Stimulated activated CD4-positive, alpha-beta T cell treated with anti-CD3 and anti-CD28 coated beads, Interleukin-2, amount 100 ng/mL, for 48 hours (primary cell): ENCODE results near the gene DTX2.
A peak's percentile ranks its signal among the peaks of the same experiment; 100 is the strongest.
"Not testable (repeated sequence)": the region's sequence is repeated elsewhere in the genome, so short reads cannot be mapped to it uniquely, and the experiment has no call there.

Experiments
- DNase-seq, 2 donors: peaks; one replicate each; pipeline ENCODE4 v3.0.0-alpha.2; 2020

The DTX2 gene

DNA sequence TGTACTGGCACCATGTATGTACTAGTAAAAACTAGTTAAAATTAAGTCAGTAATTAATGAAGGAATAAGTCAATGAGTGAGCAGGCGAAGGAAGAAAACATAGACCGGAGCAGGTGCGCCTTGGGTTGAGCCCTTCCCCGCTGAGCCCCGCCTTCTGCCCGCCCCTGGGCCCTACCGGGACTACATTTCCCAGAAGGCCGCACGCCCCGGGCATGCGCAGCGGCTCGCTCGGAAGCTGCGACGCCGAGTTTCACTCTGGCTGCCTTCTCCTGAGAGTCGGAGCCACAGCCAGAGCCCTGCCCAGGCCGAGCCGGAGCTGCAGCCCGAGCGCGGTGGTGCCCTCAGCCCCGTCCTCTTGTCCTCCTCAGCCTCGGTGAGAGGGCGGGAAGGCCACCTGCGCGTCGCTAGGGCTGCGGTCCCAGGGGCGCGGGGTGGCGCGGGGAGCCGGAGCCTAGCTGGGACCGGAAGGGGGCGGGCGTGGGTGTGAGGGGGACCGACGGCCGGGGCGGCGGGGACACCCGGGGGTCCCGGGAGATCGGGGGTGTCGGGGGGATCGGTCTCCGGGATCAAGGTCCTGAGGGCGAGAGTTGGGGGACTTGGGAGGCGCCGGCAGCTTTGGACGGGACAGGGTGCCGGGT, at the start of gene DTX2:
Gene DTX2, plus strand, starts transcription at position 246 of the 638 bp plus-strand sequence. CDS start 18,801 bp downstream, outside the sequence.
- peak; percentile 30 to 33 for DNase-seq

- DNase-seq: no peak
These were observed 49.3 kb upstream of the DTX2 start for GRCh38 chr7:76412249-76412648.

DNA sequence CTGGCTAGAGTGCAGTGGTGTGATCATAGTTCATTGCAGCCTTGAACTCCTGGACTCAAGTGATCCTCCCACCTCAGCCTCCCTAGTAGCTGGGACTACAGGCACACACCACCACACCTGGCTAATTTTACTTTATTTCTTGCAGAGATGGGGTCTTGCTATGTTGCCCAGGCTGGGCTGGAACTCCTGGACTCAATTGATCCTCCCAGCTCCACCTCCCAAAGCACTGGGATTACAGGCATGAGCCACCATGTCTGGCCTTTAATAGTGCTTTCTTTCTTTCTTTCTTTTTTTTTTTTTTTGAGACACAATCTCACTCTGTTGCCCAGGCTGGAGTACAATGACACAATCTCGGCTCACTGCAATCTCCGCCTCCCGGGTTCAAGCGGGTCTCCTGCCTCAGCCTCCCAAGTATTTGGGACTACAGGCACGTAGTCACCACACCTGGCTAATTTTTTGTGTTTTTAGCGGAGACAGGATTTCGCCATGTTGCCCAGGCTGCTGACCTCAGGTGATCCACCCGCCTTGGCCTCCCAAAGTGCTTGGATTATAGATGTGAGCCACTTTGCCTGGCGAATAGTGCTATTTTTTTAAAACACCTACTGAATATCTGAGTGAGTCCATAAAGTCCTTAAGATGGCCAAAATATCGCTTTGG, 43.7 kb upstream of the DTX2 start:
- DNase-seq: not testable (repeated sequence)

- not testable (repeated sequence) for DNase-seq
These were observed 40.4 kb upstream of the DTX2 start for GRCh38 chr7:76421097-76421496.

- no peak for DNase-seq
These were observed 37.7 kb upstream of the DTX2 start for GRCh38 chr7:76423666-76424412.

DNA sequence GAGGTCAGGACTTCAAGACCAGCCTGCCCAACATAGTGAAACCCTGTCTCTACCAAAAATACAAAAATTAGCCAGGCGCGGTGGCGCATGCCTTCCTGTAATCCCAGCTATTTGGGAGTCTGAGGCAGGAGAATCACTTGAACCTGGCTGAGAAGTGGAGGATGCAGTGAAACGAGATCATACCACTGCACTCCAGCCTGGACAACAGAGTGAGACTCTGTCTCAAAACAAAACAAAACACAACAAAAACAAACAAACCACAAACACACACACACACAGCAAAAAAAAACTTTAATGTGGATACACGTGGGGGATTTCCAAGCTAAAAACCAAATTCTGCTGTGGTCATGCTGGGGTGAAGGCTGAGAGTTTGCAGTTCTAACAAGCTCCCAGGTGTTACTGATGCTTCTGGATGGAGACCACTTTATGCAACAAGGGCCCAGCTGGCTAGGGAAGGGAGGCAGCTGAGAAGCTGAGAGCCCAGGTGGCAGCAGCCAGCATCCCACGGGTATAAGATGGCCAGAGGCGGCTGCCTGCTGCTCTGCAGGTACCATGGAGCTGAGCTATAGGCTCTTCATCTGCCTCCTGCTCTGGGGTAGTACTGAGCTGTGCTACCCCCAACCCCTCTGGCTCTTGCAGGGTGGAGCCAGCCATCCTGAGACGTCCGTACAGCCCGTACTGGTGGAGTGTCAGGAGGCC, 36.9 kb upstream of the DTX2 start, which contains the start of gene ZP3:
Gene ZP3, plus strand, starts transcription at position 538 of the 699 bp plus-strand sequence. Its CDS starts 15 bp downstream, at position 553.
- DNase-seq: no peak

DNA sequence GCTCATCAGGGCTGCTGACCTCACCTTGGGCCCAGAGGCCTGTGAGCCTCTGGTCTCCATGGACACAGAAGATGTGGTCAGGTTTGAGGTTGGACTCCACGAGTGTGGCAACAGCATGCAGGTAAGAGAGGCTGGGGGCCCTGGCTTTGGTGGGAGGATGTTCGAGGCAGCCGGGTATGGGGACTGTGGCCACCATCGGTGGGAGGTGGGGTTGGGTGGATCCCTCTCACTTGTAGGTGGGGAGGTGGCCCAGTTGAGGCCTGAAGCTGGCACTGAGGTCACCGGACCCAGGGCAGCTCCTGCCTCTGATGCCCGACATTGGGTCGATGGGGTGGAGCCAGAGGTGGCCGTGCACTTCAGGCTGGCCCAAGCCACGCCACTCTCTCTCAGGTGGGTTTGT, 36.4 kb upstream of the DTX2 start:
- DNase-seq: no peak

DNA sequence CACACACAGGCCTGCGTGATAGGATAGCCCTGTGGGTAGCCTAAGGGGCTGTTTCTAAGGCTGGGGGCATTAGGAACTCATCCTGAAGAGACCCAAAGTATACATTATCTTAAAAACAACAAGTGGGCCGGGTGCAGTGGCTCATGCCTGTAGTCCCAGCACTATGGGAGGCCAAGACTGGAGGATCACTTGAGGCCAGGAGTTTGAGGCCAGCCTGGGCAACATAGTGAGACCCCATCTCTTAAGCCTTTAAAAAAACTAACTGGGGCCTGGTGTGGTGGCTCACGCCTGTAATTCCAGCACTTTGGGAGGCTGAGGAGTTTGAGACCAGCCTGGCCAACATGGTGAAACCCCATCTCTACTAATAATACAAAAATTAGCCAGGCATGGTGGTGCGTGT, 36.0 kb upstream of the DTX2 start:
- not testable (repeated sequence) for DNase-seq

DNA sequence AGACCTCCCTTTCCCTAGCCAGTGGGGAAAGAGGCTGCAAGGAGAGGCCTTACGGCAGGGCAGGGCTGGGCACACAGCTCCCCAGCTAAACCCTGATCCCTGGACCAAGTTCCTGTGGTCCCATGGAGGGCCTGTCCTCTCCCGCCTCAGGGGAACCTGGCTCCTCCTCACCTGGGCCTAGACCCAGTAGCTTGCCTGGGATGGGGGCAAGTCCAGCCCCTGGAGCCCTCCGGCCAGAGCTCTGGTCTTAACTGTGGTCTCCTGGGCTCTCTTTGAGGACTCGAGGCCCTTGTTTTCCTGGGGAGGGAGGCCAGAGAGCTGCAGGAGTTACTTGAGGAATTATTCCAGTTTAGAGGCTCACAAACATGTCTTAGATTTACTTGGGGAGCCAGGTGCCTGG, 35.3 kb upstream of the DTX2 start:
- no peak for DNase-seq

GRCh38 chr7:76427635-76428034, 33.9 kb upstream of the DTX2 start:
- no peak for DNase-seq

- no peak for DNase-seq
These were observed 33.2 kb upstream of the DTX2 start for GRCh38 chr7:76428149-76428823.

DNA sequence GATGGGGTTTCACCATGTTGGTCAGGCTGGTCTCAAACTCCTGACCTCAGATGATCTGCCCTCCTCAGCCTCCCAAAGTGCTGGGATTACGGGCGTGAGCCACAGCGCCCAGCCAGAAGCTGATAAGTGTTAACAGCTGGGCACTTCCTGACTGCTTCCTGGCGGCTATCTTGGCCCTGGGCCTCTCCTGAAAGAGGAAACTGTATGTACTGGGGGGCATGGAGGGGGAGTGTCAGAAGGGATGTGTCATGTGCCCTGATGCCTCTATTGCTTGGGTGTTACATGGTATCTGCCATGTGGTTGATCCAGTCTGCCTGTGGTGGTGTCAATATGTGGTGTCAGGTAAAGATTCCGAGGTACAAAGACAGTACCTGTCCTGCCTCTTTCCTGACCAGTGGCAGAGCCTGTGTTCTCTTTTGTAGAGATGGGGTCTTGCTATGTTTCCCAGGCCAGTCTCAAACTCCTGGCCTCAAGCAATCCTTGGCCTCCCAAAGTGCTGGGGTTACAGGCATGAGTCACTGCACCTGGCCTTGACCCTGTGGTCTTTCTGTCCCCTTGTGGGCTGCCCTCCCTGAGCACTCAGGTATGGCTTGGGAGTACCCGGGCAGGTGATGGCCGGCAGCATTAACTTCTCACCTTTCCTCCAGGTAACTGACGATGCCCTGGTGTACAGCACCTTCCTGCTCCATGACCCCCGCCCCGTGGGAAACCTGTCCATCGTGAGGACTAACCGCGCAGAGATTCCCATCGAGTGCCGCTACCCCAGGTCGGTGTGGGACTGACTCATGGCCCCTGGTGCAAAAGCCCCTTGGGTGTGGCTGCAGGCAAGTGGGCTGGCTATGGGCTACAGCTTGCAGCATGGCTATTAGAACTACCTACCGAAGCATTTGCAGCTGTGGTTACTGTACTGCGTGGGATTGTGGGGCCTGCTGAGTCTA, 32.4 kb upstream of the DTX2 start:
- no peak for DNase-seq

GRCh38 chr7:76430211-76430610, 31.3 kb upstream of the DTX2 start:
- DNase-seq: no peak

- no peak for DNase-seq
These were observed 30.7 kb upstream of the DTX2 start for GRCh38 chr7:76430836-76431235.

- peak; percentile 39 to 45 for DNase-seq
These were observed 23.6 kb upstream of the DTX2 start for GRCh38 chr7:76437873-76438272.

DNA sequence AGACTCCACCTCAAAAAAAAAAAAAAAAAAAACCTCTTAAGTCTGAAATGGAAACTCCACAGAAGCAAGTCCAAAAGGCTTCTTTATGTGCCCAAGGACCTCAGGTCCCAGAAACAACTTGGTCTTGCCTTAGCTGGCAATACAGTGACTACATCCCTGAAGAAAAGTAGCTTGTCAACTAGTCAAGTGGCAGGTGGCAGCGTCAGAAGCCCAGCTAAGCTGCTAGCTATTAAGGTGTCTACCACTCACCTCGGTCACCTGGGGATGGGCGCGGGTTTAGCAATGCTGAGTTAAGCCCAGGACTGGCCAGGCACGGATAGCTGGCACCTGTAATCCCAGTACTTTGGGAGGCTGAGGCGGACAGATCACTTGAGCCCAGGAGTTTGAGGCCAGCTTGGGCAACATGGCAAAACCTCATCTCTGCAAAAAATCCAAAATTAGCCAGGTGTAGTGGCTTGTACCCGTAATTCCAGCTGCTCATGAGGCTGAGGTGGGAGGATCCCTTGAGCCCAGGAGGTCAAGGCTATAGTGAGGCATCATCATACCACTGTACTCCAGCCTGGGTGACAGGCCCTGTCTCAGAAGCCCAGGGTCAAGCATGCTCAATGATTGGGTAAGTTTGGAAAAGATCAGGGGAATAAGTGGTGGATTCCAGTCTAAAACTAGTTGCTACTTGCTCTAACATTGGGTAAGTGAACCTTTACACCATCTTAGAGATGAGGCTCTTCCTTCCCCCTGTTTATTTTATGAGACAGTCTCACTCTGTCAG, 22.2 kb upstream of the DTX2 start:
- DNase-seq: not testable (repeated sequence)

DNA sequence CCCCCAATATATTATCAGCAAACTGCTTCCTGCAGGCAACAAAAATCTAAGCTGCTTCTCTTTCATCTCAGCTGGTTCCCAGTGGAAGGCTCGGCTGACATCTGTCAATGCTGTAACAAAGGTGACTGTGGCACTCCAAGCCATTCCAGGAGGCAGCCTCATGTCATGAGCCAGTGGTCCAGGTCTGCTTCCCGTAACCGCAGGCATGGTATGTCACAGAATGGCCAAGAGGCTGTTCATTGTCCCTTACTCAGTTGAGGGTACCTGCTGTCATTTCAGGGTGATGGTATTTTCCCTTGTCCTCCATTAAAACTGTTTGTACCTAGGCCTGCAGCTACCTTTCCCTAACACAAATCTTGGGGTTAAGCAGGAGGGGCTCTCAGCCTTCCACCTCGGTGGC, 21.1 kb upstream of the DTX2 start:
- DNase-seq: not testable (repeated sequence)

GRCh38 chr7:76441792-76442191, 19.7 kb upstream of the DTX2 start:
- not testable (repeated sequence) for DNase-seq

- DNase-seq: not testable (repeated sequence)
These were observed 18.7 kb upstream of the DTX2 start for GRCh38 chr7:76442664-76443446.

GRCh38 chr7:76443846-76444245, 17.7 kb upstream of the DTX2 start:
- DNase-seq: not testable (repeated sequence)
